NCI-H82 treated with DMSO at 0.1 percent for 48 hours (cell line): ENCODE measurements around the gene NEK6.

ENCODE experiments used
- DNase-seq: peaks from one replicate; lab custom pipeline; 2025; ENCODE audit not compliant: unreplicated experiment; lab: John Stamatoyannopoulos, UW

The NEK6 gene

DNA sequence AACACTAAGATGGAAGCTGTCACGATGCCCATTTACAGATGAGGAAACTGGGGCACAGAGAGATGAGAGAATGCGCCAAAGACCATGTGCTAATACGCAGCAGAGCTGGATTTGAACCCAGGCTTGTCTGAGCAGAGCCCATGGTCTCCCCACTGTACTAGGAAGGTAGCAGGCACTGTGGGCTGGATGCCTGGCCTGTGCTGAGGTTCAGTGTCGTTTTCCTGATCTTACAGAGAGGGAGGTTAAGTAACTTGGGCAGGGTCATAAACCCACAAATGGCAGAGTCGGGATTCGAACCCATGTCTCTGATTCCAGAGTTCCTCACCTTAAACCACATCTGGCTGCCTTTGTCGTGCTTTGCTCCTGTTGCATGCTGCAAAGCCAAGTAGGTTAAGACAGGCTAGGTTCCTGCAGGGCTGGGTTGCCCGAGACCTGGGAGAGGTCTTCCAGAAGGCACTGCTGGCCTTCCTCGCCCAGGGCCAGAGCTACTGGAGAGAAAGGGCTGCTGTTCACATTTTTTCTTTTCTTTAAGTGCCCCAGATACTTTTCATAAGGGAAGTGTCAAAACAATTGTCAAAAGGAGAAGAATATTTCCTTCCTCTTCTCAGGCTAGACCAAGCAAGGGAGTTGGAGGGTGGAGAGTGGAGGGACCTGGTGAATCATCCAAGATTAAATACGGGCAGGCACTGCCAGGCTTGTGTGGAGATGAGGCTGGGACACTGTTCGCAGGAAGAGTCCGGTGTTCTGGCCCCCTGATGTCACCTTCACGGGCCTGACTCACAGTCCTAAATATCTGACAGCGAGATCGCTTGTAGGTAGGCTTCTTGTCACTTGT, 3.2 kb downstream of the NEK6 start:
- no peak for DNase-seq

DNA sequence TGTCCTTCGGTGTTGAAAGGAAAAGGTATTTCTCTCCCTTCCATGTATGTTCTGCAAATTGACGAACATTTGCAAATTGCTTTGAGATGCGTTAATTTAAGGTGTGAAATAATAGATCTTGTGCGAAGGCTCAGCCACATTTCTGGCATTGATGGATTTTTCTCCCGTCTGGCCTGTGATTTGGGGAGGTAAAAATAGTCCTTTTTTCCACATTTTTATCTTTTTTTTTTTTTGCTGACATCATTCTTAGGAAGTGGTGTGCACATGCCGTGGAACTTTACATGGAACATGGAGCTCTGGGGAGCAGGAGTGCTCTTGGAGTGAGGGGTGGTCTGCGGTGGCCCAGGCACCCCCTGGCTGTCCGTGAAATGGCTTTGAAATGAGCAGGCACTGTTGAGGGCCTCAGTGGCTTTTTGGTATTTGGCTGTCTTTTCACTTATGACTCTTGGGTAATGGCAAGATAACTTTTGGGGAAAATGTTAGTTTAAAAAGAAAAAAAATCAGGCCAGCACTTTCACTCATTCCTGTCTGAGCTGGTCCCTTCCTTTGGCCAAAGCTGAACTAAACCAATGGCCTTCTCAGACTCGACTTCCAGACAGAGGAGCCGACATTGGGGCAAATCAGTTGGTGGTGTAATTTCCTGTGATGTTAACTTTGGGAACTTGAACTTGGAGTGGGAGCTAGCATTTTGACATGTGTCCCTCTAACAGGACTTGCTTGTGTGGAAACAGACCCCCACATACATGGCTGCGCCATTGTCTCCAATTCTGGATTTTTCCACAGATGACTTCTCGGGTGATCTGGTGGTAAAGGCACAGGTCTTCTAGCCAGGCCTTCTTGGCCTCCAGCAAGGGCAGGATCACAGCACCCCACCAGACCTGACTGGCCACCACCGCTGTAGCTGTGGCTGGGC, 4.2 kb downstream of the NEK6 start:
- DNase-seq, result no peak

- DNase-seq, result no peak
Measured at GRCh38 chr9:124262649-124262972, 4.9 kb downstream of the NEK6 start.

DNA sequence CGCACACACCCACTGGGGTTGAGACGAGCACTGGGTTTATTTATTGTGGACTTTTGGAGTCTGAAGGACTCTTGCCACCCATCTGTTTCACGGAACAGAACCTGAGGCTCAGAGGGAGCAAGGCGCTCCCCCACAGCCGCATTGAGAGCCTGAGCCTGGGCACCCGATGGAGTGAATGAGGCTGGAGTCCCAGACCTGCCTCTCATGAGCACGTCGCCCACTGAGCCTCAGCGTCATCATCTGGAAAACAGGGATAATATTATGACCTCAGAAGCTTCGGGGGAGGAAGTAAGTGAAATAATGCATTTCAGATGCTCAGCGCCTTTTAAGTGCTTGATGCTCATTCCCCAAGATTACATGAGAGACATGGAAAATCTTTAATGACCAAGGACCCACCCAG, 5.5 kb downstream of the NEK6 start:
- no peak for DNase-seq

GRCh38 chr9:124263800-124264426, 6.2 kb downstream of the NEK6 start:
- no peak for DNase-seq

GRCh38 chr9:124264823-124265233, 7.1 kb downstream of the NEK6 start:
- no peak for DNase-seq

GRCh38 chr9:124265551-124265950, 7.8 kb downstream of the NEK6 start:
- DNase-seq, result no peak

DNA sequence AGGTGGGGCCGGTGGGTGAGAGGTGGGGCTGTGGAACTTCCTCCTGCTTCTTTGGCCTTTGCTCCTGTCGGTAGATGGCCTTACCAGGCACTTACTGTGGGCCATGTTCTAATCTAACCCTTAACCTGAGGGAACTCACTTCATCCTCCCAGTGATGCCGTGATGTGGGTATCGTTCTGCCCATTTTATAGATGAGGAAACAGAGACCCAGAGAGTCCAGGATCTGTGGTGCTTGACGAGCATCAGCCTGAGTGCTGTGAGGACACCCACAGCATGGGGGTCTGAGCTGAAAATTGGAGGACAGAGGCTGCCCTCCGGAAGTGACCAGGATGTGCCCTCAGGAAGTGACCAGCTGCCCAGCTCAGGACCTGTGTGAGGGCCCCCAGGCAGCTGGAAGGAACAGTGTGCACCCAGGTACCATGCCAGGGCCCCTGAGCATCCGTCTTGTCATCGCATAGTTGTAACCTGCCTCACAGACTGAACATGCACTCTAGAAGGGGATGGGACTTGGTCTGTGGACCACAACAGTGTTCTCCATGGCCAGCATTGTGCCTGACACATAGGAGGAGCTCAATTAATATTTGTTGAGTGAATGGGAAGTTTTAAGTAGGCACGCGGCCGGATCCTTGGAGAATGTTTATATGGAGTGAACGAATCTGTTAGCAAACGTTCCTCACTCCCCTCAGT, 8.5 kb downstream of the NEK6 start:
- no peak for DNase-seq

GRCh38 chr9:124266826-124267201, 9.1 kb downstream of the NEK6 start:
- DNase-seq, result no peak

DNA sequence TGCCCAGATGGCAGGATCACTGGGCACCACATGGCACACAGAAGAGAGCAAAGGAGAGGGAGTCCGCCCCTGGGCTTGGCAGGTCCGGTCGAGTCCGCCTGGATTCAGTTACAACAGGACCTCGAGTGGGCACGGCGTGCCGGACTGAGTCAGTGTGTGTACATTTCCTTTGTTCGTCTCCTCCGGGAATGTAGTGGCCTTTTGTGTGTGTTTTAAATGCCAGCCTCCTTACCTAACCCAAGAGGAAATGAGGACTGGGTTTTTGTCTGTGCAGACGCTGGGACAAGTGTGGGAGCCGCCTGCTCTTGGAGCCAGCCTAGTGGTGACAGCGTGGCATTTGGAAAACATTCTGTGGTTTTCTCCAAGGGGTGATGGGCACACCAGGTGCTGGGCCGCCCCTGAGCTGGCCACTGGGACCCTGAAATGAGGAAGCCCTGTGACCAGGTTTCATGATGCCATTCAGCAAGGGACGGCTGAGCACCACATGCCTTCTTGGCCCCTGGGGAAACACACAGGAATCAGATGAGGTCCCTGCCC, 9.6 kb downstream of the NEK6 start:
- no peak for DNase-seq

DNA sequence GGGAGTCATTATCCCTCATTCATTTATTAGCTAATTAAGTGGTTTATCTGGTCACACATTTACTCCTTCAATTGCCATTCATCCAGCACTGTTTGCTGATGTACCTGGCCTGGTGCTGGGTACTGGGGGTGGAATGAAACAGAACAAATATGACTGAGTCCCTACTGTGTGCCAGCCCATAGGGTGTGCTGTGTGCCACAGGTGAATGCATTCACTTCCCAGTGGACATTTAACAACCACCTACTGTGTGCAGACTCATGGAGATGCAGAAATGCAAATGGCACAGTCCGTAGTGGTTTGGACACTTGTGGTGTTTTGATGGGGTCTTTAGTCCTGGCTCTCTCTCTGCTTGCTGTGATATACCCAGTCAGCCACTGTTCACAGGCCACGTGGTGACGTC, 10.5 kb downstream of the NEK6 start:
- no peak for DNase-seq

- no peak for DNase-seq
Measured at GRCh38 chr9:124268661-124269060, 10.9 kb downstream of the NEK6 start.

GRCh38 chr9:124269556-124269955, 11.8 kb downstream of the NEK6 start:
- no peak for DNase-seq

GRCh38 chr9:124270504-124271335, 13.0 kb downstream of the NEK6 start:
- DNase-seq, result no peak

DNA sequence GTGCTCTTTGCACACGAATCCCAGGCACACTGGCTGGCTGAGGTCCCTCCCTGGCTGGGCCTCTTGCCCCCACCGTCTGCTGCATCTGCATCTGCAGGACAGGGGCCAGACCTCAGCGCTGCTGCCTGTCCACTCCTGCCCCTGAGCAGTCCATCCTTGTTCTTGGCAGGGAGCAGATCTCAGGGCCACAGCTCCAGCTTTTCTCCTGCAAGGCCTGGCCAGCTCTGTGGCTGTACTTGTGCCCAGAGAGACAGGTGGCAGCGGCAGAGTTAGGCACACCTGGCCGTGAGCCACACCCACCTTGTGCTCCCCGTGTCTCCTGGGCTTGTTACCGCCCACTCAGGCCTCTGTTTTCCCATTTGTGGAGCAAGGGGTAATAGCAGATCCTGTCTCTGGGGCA, 13.9 kb downstream of the NEK6 start:
- DNase-seq, result no peak

GRCh38 chr9:124272118-124272517, 14.4 kb downstream of the NEK6 start:
- no peak for DNase-seq

GRCh38 chr9:124272979-124273378, 15.2 kb downstream of the NEK6 start:
- no peak for DNase-seq

DNA sequence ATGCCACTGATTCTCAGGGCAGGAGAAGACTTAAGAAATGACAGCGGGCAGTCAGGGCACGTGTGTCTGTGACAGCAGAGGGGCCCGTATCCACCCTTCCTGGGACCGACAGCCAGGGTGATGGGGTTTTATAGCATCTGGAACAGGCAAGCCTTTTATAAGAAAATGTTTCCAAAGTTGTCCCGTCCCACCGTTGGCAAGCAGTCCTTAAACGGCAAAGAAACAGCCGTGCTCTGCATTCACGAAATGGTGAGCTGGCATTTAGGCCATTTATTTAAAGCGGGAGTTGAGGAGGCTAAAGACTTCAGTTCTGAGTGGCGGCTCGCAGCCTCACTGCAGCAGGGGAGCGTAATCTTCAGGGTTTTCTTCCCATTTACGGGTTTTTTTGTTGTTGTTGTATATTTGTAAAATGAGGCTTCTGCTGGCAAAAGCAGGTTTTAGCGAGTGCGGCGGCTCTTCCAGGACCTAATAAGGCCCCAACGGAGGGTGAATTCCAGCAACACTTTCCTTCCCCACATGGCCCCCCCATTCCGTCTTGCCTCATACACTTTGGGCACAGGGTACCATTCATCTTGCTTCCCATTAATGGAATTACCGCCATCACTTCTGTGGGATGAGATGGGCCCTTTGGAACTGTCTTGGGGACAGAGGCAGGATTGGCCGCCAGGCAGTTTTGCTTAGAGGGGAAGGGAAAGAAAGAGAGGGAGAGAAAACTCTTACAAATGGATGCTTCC, 15.8 kb downstream of the NEK6 start:
- DNase-seq, result no peak

GRCh38 chr9:124274226-124274625, 16.5 kb downstream of the NEK6 start:
- no peak for DNase-seq
